Activated B cell treated with CpG ODN at 0.5 μM for 24 hours (primary cell): ENCODE measurements around the gene PHACTR3. TPM values are rescaled to one million over a fixed set of nuclear protein-coding genes. Genes with fewer than 3 reads are reported as not detected.

Experiments used
- ATAC-seq: fragments of 200-7000 bp; cut with Tn5 transposase; one replicate; pipeline ENCODE4 v1.10.0; 2021; ENCODE audit warnings: low read depth, mild to moderate bottlenecking, moderate library complexity
- CTCF ChIA-PET: fragments of 350-600 bp; sonication (Branson Sonifier 250); formaldehyde crosslinking; loops from one replicate; lab custom pipeline; 2021; ENCODE audit warnings: antibody characterized with exemption; lab: Charles Lee
- POLR2A ChIA-PET: fragments of 350-600 bp; sonication (Branson Sonifier 250); formaldehyde crosslinking; loops from one replicate; lab custom pipeline; 2021; ENCODE audit warnings: antibody characterized with exemption; lab: Charles Lee
- DNase-seq: peaks from one replicate; pipeline ENCODE4 v3.0.0; 2022
- H3K27ac Mint-ChIP-seq: one replicate; pipeline ENCODE4 v1.8.0; 2020; ENCODE audit warnings: mixed read lengths
- H3K27me3 Mint-ChIP-seq: one replicate; pipeline ENCODE4 v1.8.0; 2021; ENCODE audit warnings: mixed read lengths
- H3K36me3 Mint-ChIP-seq: one replicate; pipeline ENCODE4 v1.8.0; 2021; ENCODE audit warnings: low read depth, mixed read lengths
- H3K4me1 Mint-ChIP-seq: one replicate; pipeline ENCODE4 v1.8.0; 2021; ENCODE audit warnings: mixed read lengths
- H3K4me3 Mint-ChIP-seq: one replicate; pipeline ENCODE4 v1.8.0; 2020; ENCODE audit warnings: mild to moderate bottlenecking, mixed read lengths
- H3K9me3 Mint-ChIP-seq: one replicate; pipeline ENCODE4 v1.8.0; 2020; ENCODE audit warnings: mixed read lengths
- CTCF ChIP-seq: fragments of 200-600 bp; IDR thresholded peaks from one replicate; pipeline ENCODE4 v1.8.0; 2022; ENCODE audit warnings: antibody characterized with exemption, mild to moderate bottlenecking
- intact Hi-C: fragments of 100-400 bp; cut with micrococcal nuclease; formaldehyde crosslinking; loops from one replicate; pipeline ENCODE4 v1.15.1; 2024
- total RNA-seq: library from RNA; stranded (reverse); gene quantifications from 2 replicates; pipeline ENCODE4 v1.2.3, GENCODE V29; 2022

Gene PHACTR3
- total RNA-seq, 1 donor from 2014 or later = not detected

GRCh38 chr20:59825563-59825920 is 221.2 kb downstream of the PHACTR3 start:
- peaks cover 3% of the 10 kb centered on the region for H3K27me3 Mint-ChIP-seq
- no peak overlapping the region for H3K4me3 Mint-ChIP-seq
- TF ChIP-seq CTCF = no peak
- no peaks in the 10 kb centered on the region for H3K9me3 Mint-ChIP-seq
- ChIA-PET POLR2A (no interaction called here), CTCF (no interaction called here)
- intact Hi-C loops = no loop called here
- no peaks in the 10 kb centered on the region for H3K4me1 Mint-ChIP-seq
- ATAC-seq = no peak
- H3K36me3 Mint-ChIP-seq = no peaks in the 10 kb centered on the region
- no peak for DNase-seq
- no peak overlapping the region for H3K27ac Mint-ChIP-seq

GRCh38 chr20:59825944-59826759 is 221.8 kb downstream of the PHACTR3 start:
- Mint-ChIP-seq H3K9me3 (no peaks in the 10 kb centered on the region), H3K27ac (no peak overlapping the region), H3K36me3 (no peaks in the 10 kb centered on the region), H3K4me1 (no peaks in the 10 kb centered on the region), H3K27me3 (peaks cover 3% of the 10 kb centered on the region), H3K4me3 (no peak overlapping the region)
- POLR2A ChIA-PET = no interaction called here
- CTCF ChIA-PET = no interaction called here
- DNase-seq (no peak), ATAC-seq (no peak)
- TF ChIP-seq CTCF = no peak
- intact Hi-C loops = no loop called here

DNA sequence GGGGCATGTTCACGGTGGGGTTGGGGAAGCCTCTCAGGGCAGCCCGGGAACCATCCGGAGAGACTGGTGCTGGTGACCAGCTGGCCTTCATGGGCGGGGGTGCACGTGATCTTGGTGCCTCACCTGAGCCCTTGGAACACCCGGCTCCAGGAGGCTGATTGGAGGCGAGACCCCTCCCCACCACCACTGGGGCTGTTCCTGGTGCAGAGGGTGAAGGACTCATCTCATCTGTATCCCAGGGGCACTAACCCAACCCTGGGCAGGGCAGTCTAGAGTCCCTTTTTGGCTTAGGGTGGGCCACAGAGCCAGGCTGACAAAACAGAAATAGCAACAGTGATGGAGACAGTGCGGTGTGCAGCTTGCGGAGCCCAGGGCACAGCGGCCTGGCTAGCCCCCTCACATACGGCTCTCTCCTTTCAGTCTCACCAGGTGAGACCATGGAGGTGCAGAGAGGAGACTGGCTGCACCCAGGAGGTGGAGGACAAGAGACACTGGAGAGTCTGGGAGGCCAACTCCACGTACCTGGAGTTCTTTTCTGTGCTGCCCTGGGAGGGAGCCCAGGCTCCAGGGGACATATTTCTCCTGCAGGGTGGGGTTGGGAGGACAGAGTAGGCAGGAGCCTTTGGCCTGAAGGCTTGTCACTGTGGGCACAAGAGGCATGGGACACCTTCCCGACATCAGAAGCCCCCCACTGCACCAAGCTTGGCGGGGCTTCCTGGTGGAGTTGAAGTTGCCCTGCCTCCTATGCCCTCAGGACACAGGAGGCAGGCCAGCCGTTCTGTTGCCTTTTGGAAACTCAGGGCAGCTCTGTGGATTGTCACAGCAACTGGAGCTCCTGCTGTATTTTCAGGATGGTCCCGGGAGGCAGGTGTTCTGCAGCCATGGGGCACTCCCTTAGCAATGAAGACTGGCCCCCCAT is 223.1 kb downstream of the PHACTR3 start:
- H3K4me1 Mint-ChIP-seq = no peaks in the 10 kb centered on the region
- ChIA-PET POLR2A (no interaction called here), CTCF (no interaction called here)
- no peak for TF ChIP-seq CTCF
- no peaks in the 10 kb centered on the region for H3K9me3 Mint-ChIP-seq
- H3K27ac Mint-ChIP-seq = no peak overlapping the region
- peaks cover 3% of the 10 kb centered on the region for H3K27me3 Mint-ChIP-seq
- no peaks in the 10 kb centered on the region for H3K36me3 Mint-ChIP-seq
- ATAC-seq = no peak
- intact Hi-C loops = no loop called here
- no peak for DNase-seq
- no peak overlapping the region for H3K4me3 Mint-ChIP-seq

- Mint-ChIP-seq H3K36me3 (no peaks in the 10 kb centered on the region), H3K27ac (no peak overlapping the region), H3K4me1 (no peaks in the 10 kb centered on the region), H3K9me3 (no peaks in the 10 kb centered on the region), H3K4me3 (no peak overlapping the region), H3K27me3 (peaks cover 4% of the 10 kb centered on the region)
- POLR2A ChIA-PET = no interaction called here
- CTCF ChIA-PET = no interaction called here
- TF ChIP-seq CTCF = no peak
- no peak for DNase-seq
- ATAC-seq = no peak
- intact Hi-C loops = no loop called here
Measured at GRCh38 chr20:59828125-59829053, 224.0 kb downstream of the PHACTR3 start.
